HEK293 (cell line): ENCODE results near the gene ADSS1.

ENCODE experiments used
- CTCF ChIP-seq: fragments of 450-650 bp; formaldehyde crosslinking; IDR thresholded peaks from 2 replicates; pipeline ENCODE4 v1.5.1; 2016; ENCODE audit warnings: missing biosample characterization, missing genetic modification characterization
- KLF8 ChIP-seq: fragments of 450-650 bp; formaldehyde crosslinking; IDR thresholded peaks from 2 replicates; pipeline ENCODE4 v1.5.1; 2016; ENCODE audit warnings: missing biosample characterization, missing genetic modification characterization
- KLF9 ChIP-seq: fragments of 450-650 bp; formaldehyde crosslinking; IDR thresholded peaks from 2 replicates; pipeline ENCODE4 v1.5.1; 2016; ENCODE audit warnings: missing biosample characterization, missing genetic modification characterization, low read depth
- PRDM2 ChIP-seq: fragments of 450-650 bp; formaldehyde crosslinking; IDR thresholded peaks from 2 replicates; pipeline ENCODE4 v1.5.1; 2016; ENCODE audit warnings: missing biosample characterization, missing genetic modification characterization, borderline replicate concordance
- ZBTB26 ChIP-seq: fragments of 450-650 bp; formaldehyde crosslinking; optimal IDR thresholded peaks from 2 replicates; pipeline ENCODE3; 2016; ENCODE audit warnings: missing biosample characterization, mild to moderate bottlenecking, missing genetic modification characterization
- ZBTB6 ChIP-seq: fragments of 450-650 bp; formaldehyde crosslinking; IDR thresholded peaks from 2 replicates; pipeline ENCODE4 v1.5.1; 2017; ENCODE audit warnings: missing biosample characterization, missing genetic modification characterization
- ZIC2 ChIP-seq: fragments of 450-650 bp; formaldehyde crosslinking; IDR thresholded peaks from 2 replicates; pipeline ENCODE4 v1.5.1; 2016; ENCODE audit warnings: missing biosample characterization, missing genetic modification characterization
- ZNF112 ChIP-seq: fragments of 450-650 bp; formaldehyde crosslinking; IDR thresholded peaks from 2 replicates; pipeline ENCODE4 v1.5.0; 2017; ENCODE audit warnings: missing biosample characterization, missing genetic modification characterization
- ZNF639 ChIP-seq: fragments of 450-650 bp; formaldehyde crosslinking; IDR thresholded peaks from 2 replicates; pipeline ENCODE4 v1.5.1; 2016; ENCODE audit warnings: missing biosample characterization, missing genetic modification characterization
- ZSCAN23 ChIP-seq: fragments of 450-650 bp; formaldehyde crosslinking; IDR thresholded peaks from 2 replicates; pipeline ENCODE4 v1.5.1; 2016; ENCODE audit warnings: missing biosample characterization, missing genetic modification characterization

- TF ChIP-seq KLF9 (tag by site-specific recombination) (no peak), ZBTB6 (tag by site-specific recombination) (no peak), ZIC2 (tag by site-specific recombination) (no peak), ZBTB26 (tag by site-specific recombination) (no peak), ZSCAN23 (no peak), CTCF (no peak), ZNF639 (tag by site-specific recombination) (no peak), ZNF112 (tag by site-specific recombination) (no peak), KLF8 (tag by site-specific recombination) (no peak), PRDM2 (tag by site-specific recombination) (no peak)
These were observed 37.9 kb upstream of the ADSS1 start for GRCh38 chr14:104685998-104686610.
